Measurements from ENCODE around the gene NDUFAF8.

The NDUFAF8 gene

DNA sequence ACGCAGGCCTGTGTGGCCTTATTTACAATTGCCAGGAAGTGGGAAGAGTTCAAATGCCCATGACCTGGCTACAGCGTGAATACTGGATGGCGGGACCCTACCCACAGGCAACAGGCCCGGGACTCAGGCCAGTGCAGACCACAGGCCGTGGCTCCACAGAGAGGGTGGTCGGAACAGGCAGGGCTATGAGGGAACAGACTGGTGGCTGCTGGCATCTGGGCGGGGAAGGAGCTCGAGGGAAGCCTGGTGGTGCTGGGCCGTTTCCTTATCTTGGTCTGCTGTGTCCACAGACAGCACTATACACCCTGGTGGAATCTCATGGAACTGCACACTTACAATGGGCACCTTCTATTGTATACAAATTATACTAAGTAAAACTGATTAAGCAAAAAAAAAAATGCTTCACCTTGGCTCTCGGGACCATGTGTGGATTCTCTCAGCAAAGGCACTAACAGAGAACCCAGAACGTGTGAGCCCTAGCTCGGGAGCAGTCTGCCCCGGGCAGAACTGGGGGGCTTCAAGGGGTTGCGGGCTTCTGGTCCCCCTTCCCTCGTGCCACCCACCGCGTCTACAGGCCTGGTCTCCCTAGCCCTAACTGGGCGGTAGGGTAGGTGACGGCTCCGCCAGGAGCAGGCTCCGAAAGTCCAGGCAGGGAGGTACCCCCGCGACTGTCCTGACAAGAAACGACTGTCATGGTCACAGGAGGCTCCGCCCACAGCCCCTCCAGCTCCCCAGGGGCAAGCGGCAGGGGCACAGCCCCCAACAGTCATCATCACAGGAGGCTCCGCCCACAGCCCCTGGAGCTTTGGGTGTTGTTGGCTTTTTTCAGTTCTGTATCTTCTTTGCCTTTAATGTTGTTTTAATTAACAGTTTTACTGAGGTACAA lies 38.2 kb upstream of the NDUFAF8 start:
- DNase-seq (ENCODE audit: low read depth) = peak; percentile 67

DNA sequence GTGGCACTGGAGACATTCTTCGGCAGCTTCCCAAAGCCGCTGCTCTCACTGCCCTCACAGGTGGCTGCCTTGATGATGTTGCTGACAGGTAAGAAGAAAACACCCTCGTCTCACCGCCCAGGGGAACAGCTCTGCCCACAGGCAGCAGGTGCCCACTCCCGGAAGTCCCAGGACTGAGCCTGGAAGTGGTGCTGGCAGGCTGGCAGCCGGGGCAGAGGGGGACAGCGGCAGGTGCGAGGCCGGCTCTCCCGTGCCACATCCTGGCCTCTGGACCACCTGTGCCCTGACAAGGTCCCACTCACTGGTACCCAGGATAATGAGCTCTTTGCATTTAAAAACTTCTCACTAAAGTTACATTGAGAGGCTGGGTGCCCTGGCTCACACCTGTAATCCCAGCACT lies 36.8 kb upstream of the NDUFAF8 start:
- no peak for DNase-seq (ENCODE audit: low read depth)

DNA sequence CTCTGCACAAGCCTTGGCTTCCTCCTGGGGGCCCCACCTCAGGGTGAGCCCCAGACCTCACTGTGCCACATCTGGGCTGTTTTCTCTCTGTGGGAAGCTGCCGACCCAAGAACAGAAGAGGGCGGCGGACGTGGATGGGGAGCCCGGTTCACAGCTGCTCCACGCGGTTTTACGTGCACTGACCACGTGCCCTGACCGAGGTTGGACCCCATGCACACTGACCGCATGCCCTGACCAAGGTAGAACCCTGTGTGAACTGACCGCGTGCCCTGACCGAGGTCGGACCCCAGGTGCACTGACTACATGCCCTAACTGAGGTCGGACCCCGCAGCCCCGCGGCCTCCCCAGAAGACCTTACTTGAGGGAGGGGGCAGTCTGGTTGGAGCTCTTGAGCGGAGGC lies 36.0 kb upstream of the NDUFAF8 start:
- no peak for DNase-seq (ENCODE audit: low read depth)

DNA sequence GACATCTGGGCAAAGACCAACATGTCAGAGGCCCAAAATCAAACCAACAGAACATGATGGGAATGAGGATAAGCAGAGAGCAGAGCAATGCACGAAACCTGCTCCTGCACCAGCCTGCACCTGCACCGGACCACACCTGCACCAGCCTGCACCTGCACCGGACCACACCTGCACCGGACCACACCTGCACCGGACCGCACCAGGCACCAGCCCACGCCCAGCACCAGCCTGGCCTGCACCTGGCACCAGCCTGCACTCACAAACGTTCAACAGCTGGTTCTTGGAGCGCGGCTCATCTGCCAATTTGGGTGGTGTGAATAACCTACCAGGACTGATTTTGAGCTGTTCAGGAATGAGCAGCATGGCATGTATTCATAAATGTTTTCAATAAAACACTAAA lies 34.5 kb upstream of the NDUFAF8 start:
- DNase-seq (ENCODE audit: low read depth) = no peak

DNA sequence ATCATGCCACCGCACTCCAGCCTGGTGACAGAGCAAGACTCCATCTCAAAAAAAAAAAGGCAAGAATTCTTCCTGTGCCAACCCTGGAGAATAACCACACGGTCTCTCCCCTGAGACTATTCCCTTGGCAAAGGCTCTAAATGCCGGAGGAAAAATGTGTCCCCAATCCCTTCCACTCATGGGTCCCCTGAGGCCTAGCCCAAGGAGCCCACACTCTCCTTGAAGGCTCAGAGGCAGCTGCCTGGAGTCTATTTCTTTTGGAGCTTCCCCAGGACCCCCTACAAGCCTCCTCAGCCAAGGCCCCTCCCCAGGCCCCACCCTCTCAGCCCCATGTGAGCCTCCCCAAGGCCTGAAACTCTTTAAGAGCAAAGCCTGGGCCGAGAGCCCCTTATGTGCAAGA lies 33.0 kb upstream of the NDUFAF8 start:
- DNase-seq (ENCODE audit: low read depth) = no peak

DNA sequence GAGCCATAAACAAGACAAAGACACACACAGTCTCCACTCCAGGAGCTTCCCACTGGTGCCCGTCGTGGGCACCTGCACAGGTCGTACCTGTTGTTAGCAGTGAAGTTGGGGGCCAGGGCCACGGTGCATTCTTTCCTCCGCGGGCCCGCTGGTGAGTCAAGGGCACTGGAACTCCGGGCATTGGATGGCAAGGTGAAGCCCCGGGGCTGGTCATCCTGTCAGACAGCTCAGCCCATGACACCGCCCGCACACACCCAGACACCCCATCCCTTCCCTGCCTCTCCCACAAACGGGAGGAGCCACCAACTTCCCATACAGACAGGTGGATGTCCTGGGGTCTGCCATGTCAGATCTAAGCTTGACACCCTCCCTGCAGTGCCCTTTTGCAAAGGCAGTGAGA lies 32.5 kb upstream of the NDUFAF8 start:
- DNase-seq (ENCODE audit: low read depth) = no peak

DNA sequence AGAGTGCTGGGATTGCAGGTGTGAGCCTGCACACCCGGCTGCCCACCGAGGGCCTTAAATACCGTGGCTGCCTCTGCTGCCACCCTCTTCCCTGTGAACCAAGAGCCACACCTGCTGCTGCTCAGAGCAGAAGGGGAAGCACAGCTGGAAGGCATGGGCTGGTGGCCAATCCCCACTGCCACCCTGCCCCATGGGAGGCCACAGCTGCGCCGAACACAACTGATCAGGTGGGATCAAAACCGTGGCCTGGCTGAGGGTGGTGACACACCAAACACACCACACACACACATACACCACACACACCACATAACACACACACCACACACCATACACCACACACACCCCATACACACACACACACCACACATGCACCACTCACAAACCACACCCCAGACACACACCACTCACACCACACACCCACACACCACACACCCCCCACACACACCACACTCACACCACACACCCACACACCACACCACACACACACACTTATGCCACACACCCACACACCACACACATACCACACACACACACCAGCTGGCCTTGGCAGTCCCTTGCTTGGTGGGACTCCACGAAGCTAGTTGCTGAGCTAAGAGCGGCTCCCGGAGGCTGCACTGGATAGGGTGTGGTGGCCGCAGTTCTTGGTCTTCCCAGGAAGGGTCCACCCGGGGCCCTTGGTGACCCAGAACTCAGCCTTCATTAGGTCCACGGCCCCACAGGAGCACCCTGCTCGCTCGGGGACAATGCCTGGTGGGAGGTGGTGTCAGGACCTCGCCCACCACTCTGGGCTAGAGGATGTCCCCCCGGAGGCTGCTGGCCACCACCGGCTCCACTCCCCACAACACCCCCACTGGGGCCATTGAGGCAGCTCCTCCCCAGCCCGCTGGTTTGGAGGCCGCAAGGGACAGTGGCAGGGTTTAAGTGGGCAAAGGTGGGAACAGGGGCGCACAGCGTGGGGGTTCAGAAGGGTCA lies 31.2 kb upstream of the NDUFAF8 start:
- no peak for DNase-seq (ENCODE audit: low read depth)

DNA sequence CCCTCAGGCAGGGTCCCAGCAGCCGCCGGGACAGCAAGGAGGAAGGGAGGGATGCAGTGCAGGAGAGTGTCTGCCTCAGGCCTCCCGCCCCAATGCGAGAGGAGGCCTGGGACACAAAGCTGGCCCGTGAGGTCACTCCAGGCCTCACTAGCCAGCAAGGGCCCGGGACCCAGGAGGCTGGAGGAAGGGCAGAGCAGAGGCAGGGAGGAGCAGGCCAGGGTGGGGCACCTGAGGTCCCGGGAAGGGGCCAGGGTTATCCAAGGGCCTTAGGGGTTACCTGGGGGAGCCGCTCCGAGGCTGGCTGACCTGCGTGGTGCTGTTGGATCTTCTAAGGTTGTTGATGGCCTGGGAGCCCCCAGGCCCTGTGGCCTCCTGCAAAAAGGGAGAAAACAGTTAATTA lies 30.5 kb upstream of the NDUFAF8 start:
- DNase-seq (ENCODE audit: low read depth) = no peak

DNA sequence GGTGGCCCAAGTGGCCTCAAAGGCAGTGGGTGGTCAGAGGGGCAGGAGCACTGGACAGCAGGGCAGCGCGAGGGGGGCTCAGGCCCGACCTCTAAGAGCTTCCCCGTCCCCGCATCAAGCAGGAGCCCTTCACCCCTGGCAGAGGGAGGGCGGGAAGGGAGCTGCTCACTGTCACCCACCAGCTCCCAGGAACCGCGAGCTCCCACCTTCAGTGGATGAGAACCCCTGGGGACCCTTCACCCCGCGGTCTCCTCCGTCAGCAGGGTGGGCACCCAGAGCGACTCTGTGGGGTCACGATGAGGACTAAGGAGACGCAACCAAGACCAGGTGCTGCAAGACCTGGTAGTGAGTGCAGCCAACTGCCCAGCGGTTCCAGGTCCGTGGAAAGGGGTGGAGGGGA lies 30.0 kb upstream of the NDUFAF8 start:
- DNase-seq (ENCODE audit: low read depth) = no peak

DNA sequence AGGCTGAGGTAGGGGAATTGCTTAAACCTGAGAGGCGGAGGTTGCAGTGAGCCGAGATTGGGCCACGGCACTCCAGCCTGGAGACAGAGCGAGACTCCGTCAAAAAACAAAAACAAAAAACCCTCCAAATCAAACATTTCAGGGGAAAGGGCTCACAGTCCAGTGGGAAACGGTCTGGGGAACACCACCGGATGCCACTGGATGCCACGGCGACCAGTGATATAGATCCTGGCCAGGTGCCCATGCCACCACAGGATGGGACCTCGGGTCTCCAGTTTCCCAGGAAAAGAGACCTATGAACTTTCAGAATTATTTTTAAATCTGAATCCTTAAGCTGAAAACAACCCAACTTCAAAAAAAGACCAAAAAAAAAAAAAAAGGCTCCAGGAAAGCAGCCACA lies 28.7 kb upstream of the NDUFAF8 start:
- no peak for DNase-seq (ENCODE audit: low read depth)

DNA sequence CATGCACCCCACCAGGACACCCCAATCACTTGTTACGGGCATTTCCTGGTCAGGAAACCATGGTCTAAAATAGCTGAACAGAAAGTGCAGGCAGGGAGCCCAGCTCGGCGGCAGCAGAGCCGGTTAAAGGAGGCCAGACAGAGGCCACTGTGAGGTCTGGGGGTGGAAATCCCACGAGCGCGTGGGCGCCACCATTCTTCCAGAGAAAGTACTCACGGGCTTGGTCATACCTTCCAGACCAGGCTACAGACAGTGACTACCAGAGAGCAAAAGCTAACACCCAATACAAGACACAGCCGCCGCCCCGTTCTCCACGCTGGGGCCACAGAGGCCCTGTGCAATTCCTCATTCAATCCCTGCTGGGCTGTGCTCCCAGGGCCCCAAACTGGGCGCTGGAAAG lies 28.2 kb upstream of the NDUFAF8 start:
- no peak for DNase-seq (ENCODE audit: low read depth)

DNA sequence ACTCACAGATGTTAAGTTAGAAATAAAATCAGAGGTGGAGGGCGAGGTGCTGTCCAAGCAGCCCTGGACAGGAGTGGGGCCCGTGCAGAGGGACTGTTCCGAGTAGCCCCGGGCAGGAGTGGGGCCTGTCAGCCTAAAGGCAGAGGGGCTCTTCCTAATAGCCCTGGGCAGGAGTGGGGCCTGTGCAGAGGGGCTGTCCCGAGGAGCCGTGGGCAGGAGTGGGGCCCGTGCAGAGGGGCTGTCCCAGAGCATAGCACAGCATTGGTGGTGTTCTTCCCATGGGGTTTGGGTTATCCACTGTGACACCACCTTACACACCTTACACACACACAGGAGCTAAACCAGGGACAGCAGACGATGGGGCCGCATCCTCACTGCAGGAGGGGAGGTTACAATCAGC lies 26.8 kb upstream of the NDUFAF8 start:
- no peak for DNase-seq (ENCODE audit: low read depth)

DNA sequence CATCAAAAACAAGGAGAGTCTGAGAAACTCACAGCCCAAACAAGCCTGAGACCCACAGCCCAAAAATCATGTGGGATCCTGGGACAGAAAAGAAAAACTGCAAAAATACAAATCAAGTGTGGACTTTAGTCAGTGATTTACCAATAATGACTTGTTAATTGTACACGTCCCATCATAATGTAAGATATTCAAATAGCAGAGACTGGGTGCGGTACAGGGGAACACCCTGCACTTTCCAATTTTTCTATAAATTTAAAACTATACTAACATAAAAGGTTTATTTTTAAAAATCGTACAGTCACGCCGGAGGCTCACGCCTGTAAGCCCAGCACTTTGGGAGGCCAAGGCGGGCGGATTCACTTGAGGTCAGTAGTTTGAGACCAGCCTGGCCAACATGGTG lies 25.1 kb upstream of the NDUFAF8 start:
- no peak for DNase-seq (ENCODE audit: low read depth)

DNA sequence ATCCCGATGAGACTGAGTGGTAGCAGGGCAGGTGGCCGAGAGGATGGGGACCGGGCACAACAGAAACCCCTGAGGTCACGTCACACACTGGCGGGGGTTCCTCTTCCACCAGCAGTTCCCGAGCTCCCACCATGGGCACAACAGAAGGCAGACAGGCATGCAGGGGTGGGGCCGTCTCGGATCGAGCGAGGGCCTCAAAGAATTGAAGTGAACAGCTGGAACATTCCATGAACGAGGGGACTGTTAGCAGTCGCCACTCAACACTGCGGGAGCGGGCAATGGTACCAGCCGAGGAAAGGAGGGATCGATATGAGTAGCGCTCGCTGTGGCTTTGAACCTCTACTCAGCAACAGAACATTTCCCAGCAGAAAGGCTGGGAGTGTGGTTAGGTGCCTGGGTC lies 21.6 kb upstream of the NDUFAF8 start:
- DNase-seq (ENCODE audit: low read depth) = no peak

DNA sequence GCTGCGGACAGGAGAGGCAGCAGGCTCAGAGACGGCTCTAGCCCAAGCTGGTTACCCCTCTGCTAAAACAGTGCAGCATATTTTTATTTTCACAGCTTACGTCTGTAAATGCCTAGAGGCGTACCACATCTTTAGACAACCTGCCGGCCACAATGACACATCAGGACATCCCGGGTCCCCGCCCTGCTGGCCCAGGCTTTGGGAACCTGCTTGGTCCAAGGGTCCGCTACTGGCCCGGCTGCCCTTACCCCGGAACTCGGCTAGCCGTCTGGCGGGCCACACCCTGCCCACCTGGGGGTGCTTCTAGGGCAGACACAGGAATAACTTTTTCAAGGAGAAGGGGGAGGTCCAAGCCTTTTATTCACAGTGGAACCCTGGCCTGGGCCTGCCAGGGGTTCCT lies 20.7 kb upstream of the NDUFAF8 start:
- no peak for DNase-seq (ENCODE audit: low read depth)

DNA sequence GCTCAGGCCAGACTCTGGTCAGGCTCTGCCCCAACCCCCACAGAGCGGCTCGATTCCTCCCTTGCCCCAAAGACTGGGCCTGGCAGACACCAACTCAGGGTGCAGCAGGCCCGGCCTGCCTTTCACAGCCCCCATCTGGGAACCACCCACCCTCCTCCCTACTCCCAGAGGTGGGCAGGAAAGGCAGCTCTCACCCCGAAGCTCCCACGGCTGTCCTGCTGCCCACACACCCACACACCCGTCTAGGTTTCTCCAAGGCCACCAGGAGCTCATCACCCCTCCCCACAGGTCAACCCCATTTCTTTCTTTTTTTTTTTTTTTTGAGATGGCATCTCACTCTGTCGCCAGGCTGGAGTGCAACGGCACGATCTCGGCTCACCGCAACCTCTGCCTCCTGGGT lies 20.1 kb upstream of the NDUFAF8 start:
- no peak for DNase-seq (ENCODE audit: low read depth)

DNA sequence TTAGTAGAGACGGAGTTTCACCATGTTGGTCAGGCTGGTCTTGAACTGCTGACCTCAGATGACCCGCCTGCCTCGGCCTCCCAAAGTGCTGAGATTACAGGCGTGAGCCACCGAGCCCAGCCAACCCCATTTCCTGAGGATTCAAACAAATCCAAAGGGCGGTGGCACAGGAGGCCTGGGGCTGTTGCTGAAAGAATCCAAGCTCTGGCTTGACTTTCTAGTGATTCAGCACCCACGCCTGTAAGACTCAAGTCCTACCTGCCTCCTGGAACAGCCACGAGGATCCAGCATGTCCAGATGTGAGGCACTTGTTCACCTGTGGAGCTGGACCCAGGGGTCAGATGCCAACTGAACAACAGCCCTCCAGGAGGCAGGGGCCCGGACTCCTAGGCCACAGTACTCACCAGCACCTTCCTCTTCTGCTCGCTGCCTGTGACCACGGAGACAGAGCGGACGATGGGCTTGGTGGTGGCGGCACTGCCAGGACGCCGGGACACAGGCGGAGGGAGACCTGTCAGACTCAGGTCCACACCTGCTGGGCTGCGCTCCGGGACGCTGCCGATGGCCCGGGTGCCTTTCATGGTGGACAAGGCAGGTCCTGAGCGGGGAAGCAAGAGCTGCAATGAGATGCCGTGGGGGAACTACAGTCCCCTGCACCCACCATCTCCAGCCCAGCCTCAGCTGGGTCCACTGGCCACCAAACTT lies 19.5 kb upstream of the NDUFAF8 start:
- DNase-seq (ENCODE audit: low read depth) = no peak

DNA sequence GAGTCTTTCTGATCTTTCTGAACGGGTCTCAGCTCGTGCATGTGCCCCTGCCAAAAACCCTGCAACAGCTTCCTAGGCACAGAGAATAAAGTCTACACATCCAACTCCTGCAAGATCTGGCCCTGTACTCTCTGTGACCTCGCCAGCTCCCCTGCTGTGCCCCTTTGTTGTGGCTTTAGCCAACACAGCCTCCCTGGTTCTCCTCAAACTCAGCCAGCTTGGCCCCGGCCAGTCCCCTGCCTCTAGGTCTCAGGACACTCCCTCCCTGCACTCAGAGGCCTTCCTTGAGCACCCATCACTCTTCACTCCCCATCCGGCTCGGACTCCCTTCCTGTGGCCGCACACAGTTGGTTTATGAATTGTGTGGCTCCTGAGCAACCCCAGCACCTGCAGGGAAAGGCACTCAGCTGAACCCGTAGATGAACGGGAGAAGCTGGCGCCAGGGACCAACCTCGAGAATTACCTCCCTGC lies 17.7 kb upstream of the NDUFAF8 start:
- DNase-seq (ENCODE audit: low read depth) = no peak

DNA sequence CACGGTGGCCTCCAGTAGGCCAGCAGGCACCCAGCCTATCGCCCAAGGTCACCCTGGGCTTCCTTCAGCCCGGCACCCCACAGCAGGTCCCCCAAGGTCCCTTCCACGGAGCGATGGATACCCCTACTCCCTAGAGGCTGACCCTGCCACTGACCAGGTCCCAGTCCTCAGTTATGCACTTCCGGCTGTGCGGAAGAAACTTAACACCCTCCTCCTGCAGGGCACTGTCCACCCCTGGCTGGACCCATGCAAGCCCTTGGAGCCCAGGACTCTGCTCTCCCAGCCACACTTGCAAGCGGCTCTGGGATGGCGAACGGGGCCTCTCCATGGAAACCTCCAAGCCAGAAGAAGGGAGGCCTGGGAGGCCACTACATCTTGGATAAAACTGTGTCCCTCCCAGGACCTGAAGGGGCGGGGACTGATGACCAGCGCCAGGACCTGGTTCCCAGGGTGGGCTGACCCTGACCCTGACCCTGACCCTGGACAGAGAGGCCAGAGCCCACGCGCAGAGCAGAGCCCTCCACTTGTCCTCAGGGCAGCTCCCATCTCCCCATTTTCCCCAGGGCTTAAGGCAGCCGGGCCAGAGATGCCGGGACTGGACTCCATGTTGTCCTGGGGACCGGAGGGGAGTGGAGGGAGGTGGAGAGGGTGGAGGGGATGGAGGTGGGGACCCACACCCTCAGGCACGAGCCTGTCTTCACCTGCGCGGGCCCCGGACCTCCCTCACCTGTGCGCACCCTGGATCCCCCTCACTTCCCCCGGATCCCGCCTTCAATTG lies 17.1 kb upstream of the NDUFAF8 start:
- DNase-seq (ENCODE audit: low read depth) = no peak

DNA sequence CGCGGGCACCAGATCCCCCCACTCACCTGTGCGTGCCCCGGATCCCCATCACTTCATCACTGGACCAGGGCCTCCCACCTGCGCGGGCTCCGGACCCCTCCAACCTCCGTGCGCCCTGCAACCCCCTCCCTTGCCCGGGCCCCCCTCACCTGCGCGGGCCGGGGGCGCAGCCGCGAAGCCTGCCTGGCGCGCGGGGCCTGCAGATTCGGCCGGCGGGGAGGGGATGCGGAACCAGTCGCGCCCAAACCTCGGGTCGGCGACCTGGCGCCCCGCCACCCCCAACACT lies 16.6 kb upstream of the NDUFAF8 start:
- no peak for DNase-seq (ENCODE audit: low read depth)

DNA sequence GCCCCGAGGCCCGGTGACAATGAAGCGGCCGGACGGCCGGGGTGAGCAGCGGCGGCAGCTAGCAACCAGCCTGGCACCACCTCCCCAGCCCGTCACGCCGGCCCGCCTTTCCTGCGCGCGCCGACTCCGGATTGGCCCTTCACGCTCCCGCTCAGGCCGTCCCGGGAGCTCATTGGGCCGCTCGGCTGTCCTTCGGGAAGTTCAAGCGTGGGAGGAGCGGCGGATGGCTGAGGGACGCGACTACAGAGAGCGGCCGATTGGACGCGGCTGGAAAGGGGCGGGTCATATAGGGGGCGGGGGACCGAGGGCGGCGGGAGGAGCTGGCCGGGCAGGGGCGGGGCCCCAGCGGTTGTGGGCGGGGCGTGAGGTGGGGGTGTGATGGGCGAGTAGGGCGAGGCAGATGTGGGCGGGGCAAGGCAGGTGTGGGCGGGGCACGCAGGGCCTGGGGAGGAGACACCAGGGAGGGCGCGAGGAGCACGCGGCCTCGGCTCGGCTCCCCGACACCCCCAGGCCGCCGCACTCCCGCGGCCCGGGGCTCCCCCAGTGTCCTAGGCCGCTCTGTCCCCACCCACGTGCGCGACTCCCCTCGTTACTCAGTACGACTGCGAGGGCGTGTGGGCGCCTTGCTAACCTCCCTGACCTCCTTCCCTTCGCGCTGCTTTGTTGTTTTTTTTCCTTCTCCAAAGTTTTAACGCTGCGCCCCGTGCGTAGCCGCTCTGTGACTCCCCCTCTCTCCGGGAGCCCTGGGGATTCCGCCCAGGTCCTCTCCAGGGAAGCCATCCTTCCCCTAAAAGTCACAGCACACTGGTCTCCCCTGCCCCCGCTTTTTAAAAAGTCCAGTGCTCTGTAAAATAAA lies 16.0 kb upstream of the NDUFAF8 start, which contains the start of gene CEP131:
TSS of gene CEP131 (minus strand) at position 60 of the 856 bp plus-strand sequence. CDS start 2,909 bp downstream, outside the sequence.
- DNase-seq (ENCODE audit: low read depth) = peak; percentile 98

All from fibroblast of gingiva (primary cell).